MM.1S (cell line): ENCODE results near the gene PCDHGA5.

Experiments
- DNase-seq: peaks from one replicate; pipeline ENCODE4 v3.0.0-alpha.2; 2015
- H2AFZ ChIP-seq: fragments of 300-600 bp; sonication (generic); 2 replicates; pipeline ENCODE4 v1.6.0; 2016; ENCODE audit warnings: antibody characterized with exemption, low read length
- H3F3A ChIP-seq: fragments of 300-600 bp; sonication (generic); 2 replicates; pipeline ENCODE4 v1.6.1; 2016; ENCODE audit warnings: mild to moderate bottlenecking, antibody characterized with exemption, low read length, moderate library complexity, mixed read lengths; ENCODE audit not compliant: insufficient read depth
- H3K27ac ChIP-seq: fragments of 300-600 bp; sonication (generic); 2 replicates; pipeline ENCODE4 v1.5.1; 2016; ENCODE audit warnings: mild to moderate bottlenecking, low read length
- H3K27me3 ChIP-seq: fragments of 300-600 bp; sonication (generic); replicated peaks from 2 replicates; pipeline ENCODE4 v1.6.0; 2016; ENCODE audit warnings: low read length; ENCODE audit not compliant: insufficient read depth
- H3K36me3 ChIP-seq: fragments of 300-600 bp; sonication (generic); replicated peaks from 2 replicates; pipeline ENCODE4 v1.6.1; 2016; ENCODE audit warnings: mild to moderate bottlenecking, low read length, mixed read lengths; ENCODE audit not compliant: insufficient read depth
- H3K4me1 ChIP-seq: fragments of 300-600 bp; sonication (generic); 2 replicates; pipeline ENCODE4 v1.6.1; 2016; ENCODE audit warnings: low read length, mixed read lengths
- H3K4me2 ChIP-seq: fragments of 300-600 bp; sonication (generic); 2 replicates; pipeline ENCODE4 v1.6.0; 2016; ENCODE audit warnings: low read depth, low read length
- H3K4me3 ChIP-seq: fragments of 300-600 bp; sonication (generic); 2 replicates; pipeline ENCODE4 v1.5.1; 2016; ENCODE audit warnings: low read length, mixed read lengths
- H3K79me2 ChIP-seq: fragments of 300-600 bp; sonication (generic); 2 replicates; pipeline ENCODE4 v1.6.1; 2016; ENCODE audit warnings: mixed run types, low read length, mixed read lengths
- H3K9ac ChIP-seq: fragments of 300-600 bp; sonication (generic); 2 replicates; pipeline ENCODE4 v1.6.1; 2016; ENCODE audit warnings: low read length, mixed read lengths
- H3K9me2 ChIP-seq: fragments of 300-600 bp; sonication (generic); replicated peaks from 2 replicates; pipeline ENCODE4 v1.6.1; 2016; ENCODE audit warnings: mild to moderate bottlenecking, low read length, mixed read lengths; ENCODE audit not compliant: insufficient read depth
- H3K9me3 ChIP-seq: fragments of 300-600 bp; sonication (generic); replicated peaks from 2 replicates; pipeline ENCODE4 v1.6.1; 2016; ENCODE audit warnings: mild to moderate bottlenecking, low read length, mixed read lengths; ENCODE audit not compliant: insufficient read depth
- H4K20me1 ChIP-seq: fragments of 300-600 bp; sonication (generic); 2 replicates; pipeline ENCODE4 v1.6.1; 2016; ENCODE audit warnings: mild to moderate bottlenecking, low read length, moderate library complexity, mixed read lengths; ENCODE audit not compliant: insufficient read depth
- EZH2 ChIP-seq: fragments of 300-600 bp; sonication (generic); optimal IDR thresholded peaks from 2 replicates; pipeline ENCODE3; 2017; ENCODE audit warnings: low read depth, mild to moderate bottlenecking, antibody characterized with exemption, low read length, mixed read lengths
- EZH2phosphoT487 ChIP-seq: fragments of 300-600 bp; sonication (generic); IDR thresholded peaks from 2 replicates; pipeline ENCODE4 v1.6.1; 2018; ENCODE audit warnings: antibody characterized with exemption, low read length
- TF ChIP-seq, protein P1 (sequence below): fragments of 300-600 bp; sonication (generic); IDR thresholded peaks from 2 replicates; pipeline ENCODE4 v1.5.1; 2016; ENCODE audit warnings: antibody characterized with exemption, low read length, mixed read lengths

The PCDHGA5 gene

GRCh38 chr5:141320225-141321169, 43.5 kb upstream of the PCDHGA5 start, which contains the start of gene TAF7:
TAF7 (minus strand) TSS chr5:141320784; CDS start chr5:141320044, 740 bp downstream.
- Histone ChIP-seq H3K36me3 (peaks cover 22% of the 10 kb centered on the region), H3K79me2 (peaks cover 30% of the 10 kb centered on the region), H2AFZ (peak within 1 kb of the TSS; percentile 92), H3K4me1 (peaks cover 6% of the 10 kb centered on the region), H3K27ac (peak within 1 kb of the TSS; percentile 83), H3F3A (peaks cover 5% of the 10 kb centered on the region; the same call in 1 of the 2 replicates), H3K9ac (peak within 1 kb of the TSS; percentile 88), H3K27me3 (0 out of 2 replicates have a peak, but pooled peaks cover 5% of the 10 kb centered on the region), H3K4me2 (peak within 1 kb of the TSS; percentile 63), H3K9me2 (no peaks in the 10 kb centered on the region), H3K4me3 (peak within 1 kb of the TSS; percentile 76), H4K20me1 (no peaks in the 10 kb centered on the region), H3K9me3 (peaks cover 12% of the 10 kb centered on the region; the same call in 1 of the 2 replicates)
- peak; percentile 96 for DNase-seq
- no peak for TF ChIP-seq EZH2
- TF ChIP-seq, protein P1, sequence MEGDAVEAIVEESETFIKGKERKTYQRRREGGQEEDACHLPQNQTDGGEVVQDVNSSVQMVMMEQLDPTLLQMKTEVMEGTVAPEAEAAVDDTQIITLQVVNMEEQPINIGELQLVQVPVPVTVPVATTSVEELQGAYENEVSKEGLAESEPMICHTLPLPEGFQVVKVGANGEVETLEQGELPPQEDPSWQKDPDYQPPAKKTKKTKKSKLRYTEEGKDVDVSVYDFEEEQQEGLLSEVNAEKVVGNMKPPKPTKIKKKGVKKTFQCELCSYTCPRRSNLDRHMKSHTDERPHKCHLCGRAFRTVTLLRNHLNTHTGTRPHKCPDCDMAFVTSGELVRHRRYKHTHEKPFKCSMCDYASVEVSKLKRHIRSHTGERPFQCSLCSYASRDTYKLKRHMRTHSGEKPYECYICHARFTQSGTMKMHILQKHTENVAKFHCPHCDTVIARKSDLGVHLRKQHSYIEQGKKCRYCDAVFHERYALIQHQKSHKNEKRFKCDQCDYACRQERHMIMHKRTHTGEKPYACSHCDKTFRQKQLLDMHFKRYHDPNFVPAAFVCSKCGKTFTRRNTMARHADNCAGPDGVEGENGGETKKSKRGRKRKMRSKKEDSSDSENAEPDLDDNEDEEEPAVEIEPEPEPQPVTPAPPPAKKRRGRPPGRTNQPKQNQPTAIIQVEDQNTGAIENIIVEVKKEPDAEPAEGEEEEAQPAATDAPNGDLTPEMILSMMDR = peak; percentile 92

DNA sequence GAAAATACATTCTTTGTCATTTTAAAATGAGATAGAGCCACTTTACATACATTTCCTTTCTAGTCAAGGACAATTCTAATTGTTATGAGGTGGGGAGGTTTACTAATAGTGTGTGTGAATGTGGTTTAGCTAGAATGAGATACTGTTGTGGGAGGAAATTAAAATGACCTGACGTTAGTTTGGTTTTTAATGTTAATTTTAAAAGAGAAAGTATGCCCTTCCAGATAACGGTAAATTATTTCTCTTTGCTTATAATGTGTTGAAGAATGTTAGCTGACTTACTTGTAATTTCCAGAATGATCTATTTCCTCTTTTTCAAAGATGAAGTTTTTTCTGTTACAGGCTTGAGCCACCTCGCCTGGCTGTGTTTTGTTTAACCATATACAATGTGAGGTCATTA, 41.7 kb upstream of the PCDHGA5 start:
- H3K9ac ChIP-seq = no peak overlapping the region
- no peak for DNase-seq
- H3K4me1 ChIP-seq = peaks cover 6% of the 10 kb centered on the region
- H3K27me3 ChIP-seq = 0 out of 2 replicates have a peak, but pooled peaks cover 5% of the 10 kb centered on the region
- peaks cover 12% of the 10 kb centered on the region; the same call in 1 of the 2 replicates for H3K9me3 ChIP-seq
- H3K79me2 ChIP-seq = peaks cover 28% of the 10 kb centered on the region
- TF ChIP-seq EZH2 (no peak), EZH2phosphoT487 (no peak)
- TF ChIP-seq, protein P1 = no peak
- peaks cover 5% of the 10 kb centered on the region; the same call in 1 of the 2 replicates for H3F3A ChIP-seq
- no peaks in the 10 kb centered on the region for H3K9me2 ChIP-seq
- H2AFZ ChIP-seq = no peak overlapping the region
- H4K20me1 ChIP-seq = no peaks in the 10 kb centered on the region
- no peak overlapping the region for H3K4me2 ChIP-seq
- peaks cover 22% of the 10 kb centered on the region for H3K36me3 ChIP-seq
- no peak overlapping the region for H3K4me3 ChIP-seq
- no peak overlapping the region for H3K27ac ChIP-seq

DNA sequence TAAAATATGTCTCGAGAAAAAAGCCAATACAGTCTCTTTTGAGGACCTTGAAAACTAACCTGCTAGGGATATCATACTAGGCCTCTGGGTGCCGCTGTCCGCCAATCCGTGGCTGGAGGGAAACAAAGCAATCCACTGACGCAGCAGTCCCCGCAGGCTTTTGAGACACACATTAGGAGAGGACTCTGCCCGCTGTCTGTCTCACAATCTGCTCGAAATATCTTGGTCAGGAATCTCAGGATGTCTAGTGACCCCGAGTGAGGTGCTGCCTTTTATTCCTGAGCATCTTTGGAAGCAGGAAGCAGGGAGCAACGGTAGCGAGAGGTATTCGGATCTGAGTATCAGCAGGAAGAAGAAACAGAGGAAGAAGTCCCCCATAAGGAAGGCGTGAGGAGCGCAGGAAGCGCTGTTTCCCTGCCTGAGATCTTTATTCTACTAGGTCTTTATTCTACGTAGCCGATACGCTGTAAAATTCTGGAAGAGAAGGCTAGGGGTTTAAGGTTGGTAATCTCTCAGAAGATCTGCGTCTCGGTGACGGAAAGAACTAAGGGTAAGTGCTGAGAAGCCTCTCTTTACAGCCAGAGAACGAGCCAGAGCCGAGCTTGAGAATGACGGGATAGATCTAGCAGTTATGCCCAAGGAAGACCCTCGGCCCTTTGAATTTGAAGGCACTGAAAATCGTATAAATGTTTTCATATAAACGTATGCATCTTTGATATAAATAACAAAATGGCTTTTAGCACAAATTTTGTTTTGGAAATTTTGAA, 37.7 kb upstream of the PCDHGA5 start:
- TF ChIP-seq EZH2 (no peak), EZH2phosphoT487 (no peak)
- TF ChIP-seq, protein P1 = no peak
- Histone ChIP-seq H4K20me1 (no peaks in the 10 kb centered on the region), H3K4me2 (no peak overlapping the region), H3K4me3 (no peak overlapping the region), H3K9me2 (no peaks in the 10 kb centered on the region), H3K36me3 (no peaks in the 10 kb centered on the region), H3K4me1 (no peaks in the 10 kb centered on the region), H2AFZ (no peak overlapping the region), H3K9me3 (no peaks in the 10 kb centered on the region), H3K27ac (no peak overlapping the region), H3K27me3 (0 out of 2 replicates have a peak, but pooled peaks cover 5% of the 10 kb centered on the region), H3K79me2 (no peaks in the 10 kb centered on the region), H3F3A (no peaks in the 10 kb centered on the region), H3K9ac (no peak overlapping the region)
- no peak for DNase-seq
